NB4 (cell line): ENCODE results near the gene DAB2IP.

Experiments used
- CTCF ChIP-seq: IDR thresholded peaks from one replicate; pipeline ENCODE4 v1.5.1; 2012; ENCODE audit warnings: low read depth, low read length
- MYC ChIP-seq: IDR thresholded peaks from 2 replicates; pipeline ENCODE4 v1.6.1; 2011; ENCODE audit warnings: low read depth, low read length
- POLR2A ChIP-seq: IDR thresholded peaks from 2 replicates; pipeline ENCODE4 v1.6.1; 2011; ENCODE audit warnings: mild to moderate bottlenecking; ENCODE audit not compliant: insufficient read length; ENCODE audit errors: extremely low read depth

- TF ChIP-seq CTCF (no peak), MYC (no peak), POLR2A (no peak)
These were observed 28.8 kb upstream of the DAB2IP start for GRCh38 chr9:121622387-121623203.
